ENCODE data around the gene SNUPN.
"Not testable (repeated sequence)": the region's sequence is repeated elsewhere in the genome, so short reads cannot be mapped to it uniquely, and the experiment has no call there.

Gene SNUPN

DNA sequence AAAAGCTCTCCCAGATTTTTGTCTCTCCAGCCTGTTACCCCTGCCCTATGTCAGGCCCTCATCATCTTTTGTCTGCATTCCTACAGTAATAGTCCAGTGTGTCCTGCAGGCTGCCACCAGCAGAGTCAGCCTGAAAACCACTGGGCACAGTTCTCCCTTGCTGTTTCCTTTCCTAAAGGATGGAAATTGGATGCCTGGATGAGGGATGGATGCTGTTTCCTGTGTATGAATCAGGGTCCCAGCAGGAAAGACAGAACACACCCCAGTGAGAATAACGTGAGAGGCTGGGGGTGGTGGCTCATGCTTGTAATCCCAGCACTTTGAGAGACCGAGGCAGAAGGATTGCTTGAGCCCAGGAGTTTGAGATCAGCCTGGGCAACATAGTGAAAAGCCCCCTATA is 18.9 kb upstream of the SNUPN start:
- Histone ChIP-seq H3K27ac (ENCODE audit: low read length) (no peak overlapping the region), H3K36me3 (ENCODE audit: control insufficient read depth in 2 of 2, insufficient read depth in 2 of 2, low read length in 2 of 2) (no peaks in the 10 kb centered on the region), H3K27me3 (ENCODE audit: control insufficient read depth in 1 of 2, insufficient read depth in 2 of 2, low read length in 2 of 2) (no peaks in the 10 kb centered on the region), H3K9me3 (ENCODE audit: control insufficient read depth in 2 of 2, low read length in 2 of 2) (no peaks in the 10 kb centered on the region), H3K4me1 (ENCODE audit: control insufficient read depth, insufficient read depth, low read length) (peaks cover 31% of the 10 kb centered on the region), H3K4me3 (ENCODE audit: low read length in 2 of 2) (no peak overlapping the region), H3K9ac (ENCODE audit: low read length in 2 of 2) (no peak overlapping the region)

DNA sequence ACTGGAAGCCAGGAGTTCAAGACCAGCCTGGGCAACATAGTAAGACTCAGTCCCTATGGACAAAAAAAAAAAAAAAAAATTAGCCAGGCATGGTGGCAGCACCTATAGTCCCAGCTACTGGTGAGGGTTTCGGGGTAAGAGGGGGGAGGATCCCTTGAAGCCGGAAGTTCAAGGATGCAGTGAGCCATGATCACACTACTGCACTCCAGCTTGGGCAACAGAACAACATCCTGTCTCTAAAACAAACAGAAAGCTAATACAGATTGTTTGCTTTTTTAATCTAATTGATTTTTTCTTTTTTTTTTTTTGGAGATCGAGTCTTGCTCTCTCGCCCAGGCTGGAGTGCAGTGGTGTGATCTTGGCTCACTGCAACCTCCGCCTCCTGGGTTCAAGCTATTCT is 16.1 kb upstream of the SNUPN start:
- Histone ChIP-seq H3K4me1 (ENCODE audit: control insufficient read depth, insufficient read depth, low read length) (peaks cover 41% of the 10 kb centered on the region), H3K9ac (ENCODE audit: low read length in 2 of 2) (no peak overlapping the region), H3K27me3 (ENCODE audit: control insufficient read depth in 1 of 2, insufficient read depth in 2 of 2, low read length in 2 of 2) (no peaks in the 10 kb centered on the region), H3K4me3 (ENCODE audit: low read length in 2 of 2) (no peak overlapping the region), H3K9me3 (ENCODE audit: control insufficient read depth in 2 of 2, low read length in 2 of 2) (no peaks in the 10 kb centered on the region), H3K27ac (ENCODE audit: low read length) (no peak overlapping the region), H3K36me3 (ENCODE audit: control insufficient read depth in 2 of 2, insufficient read depth in 2 of 2, low read length in 2 of 2) (no peaks in the 10 kb centered on the region)

DNA sequence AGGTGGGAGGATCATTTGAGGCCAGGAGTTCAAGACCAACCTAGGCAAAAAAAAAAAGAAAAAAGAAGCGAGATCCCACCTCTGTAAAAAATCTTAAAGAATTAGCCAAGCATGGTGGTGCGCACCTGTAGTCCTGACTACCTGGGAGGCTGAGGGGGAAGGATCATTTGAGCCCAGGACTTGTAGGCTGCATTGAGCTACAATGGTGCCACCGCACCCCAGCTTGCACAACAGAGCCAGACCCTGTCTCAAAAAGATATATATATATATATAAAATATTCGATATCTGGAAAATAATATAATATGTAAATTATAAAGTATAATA is 15.6 kb upstream of the SNUPN start:
- no peak overlapping the region for H3K9ac ChIP-seq (ENCODE audit: low read length in 2 of 2)
- H3K27me3 ChIP-seq (ENCODE audit: control insufficient read depth in 1 of 2, insufficient read depth in 2 of 2, low read length in 2 of 2), result no peaks in the 10 kb centered on the region
- peak overlapping the region in 1 of 2 donors; percentile 99 for H3K4me3 ChIP-seq (ENCODE audit: low read length in 2 of 2)
- H3K9me3 ChIP-seq (ENCODE audit: control insufficient read depth in 2 of 2, low read length in 2 of 2), result no peaks in the 10 kb centered on the region
- H3K27ac ChIP-seq (ENCODE audit: low read length), result peak overlapping the region; percentile 86
- H3K4me1 ChIP-seq (ENCODE audit: control insufficient read depth, insufficient read depth, low read length), result peaks cover 37% of the 10 kb centered on the region
- H3K36me3 ChIP-seq (ENCODE audit: control insufficient read depth in 2 of 2, insufficient read depth in 2 of 2, low read length in 2 of 2), result no peaks in the 10 kb centered on the region

DNA sequence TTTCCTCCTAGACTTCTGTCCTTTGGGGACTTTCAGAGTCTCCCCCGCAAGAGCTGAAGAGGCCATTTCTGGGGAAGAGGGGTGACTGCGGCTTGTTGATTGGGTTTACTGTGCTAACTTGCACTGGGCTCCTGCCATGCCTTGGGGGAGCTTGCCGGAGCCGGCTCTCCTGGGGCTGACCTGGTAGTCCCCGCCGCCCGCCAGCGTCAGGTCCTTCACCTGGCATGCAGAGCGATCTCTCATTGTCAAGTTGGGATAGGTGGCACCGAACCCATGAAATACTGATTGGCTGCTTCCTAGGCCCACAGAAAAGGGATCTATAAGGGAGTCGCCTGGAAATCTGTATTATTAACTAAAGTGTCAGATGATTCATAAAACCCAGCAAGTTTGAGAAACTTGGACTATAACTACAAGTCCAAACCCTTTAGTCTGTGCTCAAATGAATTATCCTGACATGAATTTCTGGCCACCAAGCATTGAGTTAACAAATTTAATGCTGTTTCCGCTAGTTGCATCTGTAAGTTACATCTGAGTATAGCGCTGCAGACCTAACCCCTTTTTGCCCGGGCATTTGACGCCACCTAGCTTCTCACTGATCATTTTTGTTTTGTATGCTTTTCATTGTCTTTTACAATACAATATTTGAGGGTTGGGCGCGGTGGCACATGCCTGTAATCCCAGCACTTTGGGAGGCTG is 15.1 kb upstream of the SNUPN start:
- Histone ChIP-seq H3K9me3 (ENCODE audit: control insufficient read depth in 2 of 2, low read length in 2 of 2) (no peaks in the 10 kb centered on the region), H3K4me1 (ENCODE audit: control insufficient read depth, insufficient read depth, low read length) (peaks cover 34% of the 10 kb centered on the region), H3K36me3 (ENCODE audit: control insufficient read depth in 2 of 2, insufficient read depth in 2 of 2, low read length in 2 of 2) (no peaks in the 10 kb centered on the region), H3K27me3 (ENCODE audit: control insufficient read depth in 1 of 2, insufficient read depth in 2 of 2, low read length in 2 of 2) (no peaks in the 10 kb centered on the region), H3K27ac (ENCODE audit: low read length) (peak overlapping the region; percentile 86), H3K9ac (ENCODE audit: low read length in 2 of 2) (peak overlapping the region; percentile 85 to 93), H3K4me3 (ENCODE audit: low read length in 2 of 2) (peak overlapping the region; percentile 99)

DNA sequence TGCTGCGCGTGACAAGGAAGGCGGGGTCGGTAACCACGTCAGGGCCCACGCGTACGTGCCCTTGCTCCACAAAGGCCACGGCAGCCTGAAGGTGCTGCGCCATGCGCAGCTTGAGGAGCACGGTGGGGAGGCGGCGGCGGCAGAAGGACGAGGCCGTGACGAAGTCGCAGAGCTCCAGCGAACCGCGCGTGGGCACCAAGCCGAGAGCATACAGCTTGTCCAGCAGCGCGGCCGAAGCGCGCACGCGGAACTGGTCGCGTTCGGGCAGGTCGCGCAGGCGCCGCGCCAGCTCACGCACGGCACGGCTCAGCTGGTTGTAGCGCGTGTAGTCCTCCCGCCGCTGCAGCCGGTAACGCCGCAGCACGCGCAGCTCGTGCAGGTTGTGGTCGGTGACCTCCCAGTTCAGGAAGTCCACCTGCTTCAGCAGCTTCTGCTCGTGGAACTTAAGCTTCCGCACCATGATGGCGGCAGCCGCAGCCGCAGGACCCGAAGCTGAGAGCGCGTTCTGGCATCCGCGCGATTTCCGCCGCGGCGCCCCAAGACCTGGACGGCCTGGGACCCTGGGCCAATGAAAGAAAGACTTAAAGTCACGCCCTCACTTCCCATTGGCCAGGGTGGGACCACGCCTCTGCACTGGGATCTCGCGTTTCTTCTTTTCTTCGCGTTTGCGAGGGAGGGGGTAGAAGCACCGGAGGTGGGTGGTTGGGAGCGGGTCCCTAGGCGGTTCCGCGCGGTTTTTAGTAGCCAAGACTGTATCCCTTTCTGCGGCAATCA is 14.4 kb upstream of the SNUPN start, which contains the start of gene IMP3:
TSS of gene IMP3 (minus strand) at position 516 of the 774 bp plus-strand sequence. CDS start at position 460, 56 bp downstream.
- Histone ChIP-seq H3K4me3 (ENCODE audit: low read length in 2 of 2) (peak within 1 kb of the TSS; percentile 99), H3K4me1 (ENCODE audit: control insufficient read depth, insufficient read depth, low read length) (peaks cover 34% of the 10 kb centered on the region), H3K9ac (ENCODE audit: low read length in 2 of 2) (peak within 1 kb of the TSS; percentile 85 to 93), H3K27me3 (ENCODE audit: control insufficient read depth in 1 of 2, insufficient read depth in 2 of 2, low read length in 2 of 2) (no peaks in the 10 kb centered on the region), H3K36me3 (ENCODE audit: control insufficient read depth in 2 of 2, insufficient read depth in 2 of 2, low read length in 2 of 2) (no peaks in the 10 kb centered on the region), H3K9me3 (ENCODE audit: control insufficient read depth in 2 of 2, low read length in 2 of 2) (no peaks in the 10 kb centered on the region), H3K27ac (ENCODE audit: low read length) (peak within 1 kb of the TSS; percentile 86)

DNA sequence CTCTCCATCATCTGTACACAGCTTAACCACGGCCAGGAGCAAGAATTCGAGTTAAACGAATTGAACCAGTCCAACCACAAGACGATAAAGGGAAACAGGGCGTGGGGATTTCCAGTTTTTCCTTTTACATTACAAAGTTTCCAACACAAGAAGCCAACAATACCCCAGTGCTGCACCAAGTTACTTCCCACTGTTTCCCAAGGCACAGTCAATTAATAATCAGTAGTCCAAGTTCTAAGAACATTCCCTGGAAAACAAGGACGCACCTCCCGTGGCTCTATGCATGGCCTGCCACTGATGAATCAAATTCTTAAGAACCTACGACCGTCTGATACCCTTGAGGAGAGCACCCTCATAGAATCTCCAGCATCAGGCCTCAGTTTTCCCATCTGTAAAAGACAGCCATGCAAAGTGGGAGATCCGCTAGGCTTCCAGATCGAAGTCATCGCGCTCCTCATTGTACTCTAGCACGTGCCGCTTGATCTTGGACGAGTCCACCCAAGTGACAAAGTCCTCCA is 13.7 kb upstream of the SNUPN start:
- Histone ChIP-seq H3K36me3 (ENCODE audit: control insufficient read depth in 2 of 2, insufficient read depth in 2 of 2, low read length in 2 of 2) (no peaks in the 10 kb centered on the region), H3K27ac (ENCODE audit: low read length) (peak overlapping the region; percentile 86), H3K9ac (ENCODE audit: low read length in 2 of 2) (peak overlapping the region; percentile 82 to 85), H3K27me3 (ENCODE audit: control insufficient read depth in 1 of 2, insufficient read depth in 2 of 2, low read length in 2 of 2) (no peaks in the 10 kb centered on the region), H3K4me3 (ENCODE audit: low read length in 2 of 2) (peak overlapping the region; percentile 99), H3K9me3 (ENCODE audit: control insufficient read depth in 2 of 2, low read length in 2 of 2) (no peaks in the 10 kb centered on the region), H3K4me1 (ENCODE audit: control insufficient read depth, insufficient read depth, low read length) (peaks cover 34% of the 10 kb centered on the region)

DNA sequence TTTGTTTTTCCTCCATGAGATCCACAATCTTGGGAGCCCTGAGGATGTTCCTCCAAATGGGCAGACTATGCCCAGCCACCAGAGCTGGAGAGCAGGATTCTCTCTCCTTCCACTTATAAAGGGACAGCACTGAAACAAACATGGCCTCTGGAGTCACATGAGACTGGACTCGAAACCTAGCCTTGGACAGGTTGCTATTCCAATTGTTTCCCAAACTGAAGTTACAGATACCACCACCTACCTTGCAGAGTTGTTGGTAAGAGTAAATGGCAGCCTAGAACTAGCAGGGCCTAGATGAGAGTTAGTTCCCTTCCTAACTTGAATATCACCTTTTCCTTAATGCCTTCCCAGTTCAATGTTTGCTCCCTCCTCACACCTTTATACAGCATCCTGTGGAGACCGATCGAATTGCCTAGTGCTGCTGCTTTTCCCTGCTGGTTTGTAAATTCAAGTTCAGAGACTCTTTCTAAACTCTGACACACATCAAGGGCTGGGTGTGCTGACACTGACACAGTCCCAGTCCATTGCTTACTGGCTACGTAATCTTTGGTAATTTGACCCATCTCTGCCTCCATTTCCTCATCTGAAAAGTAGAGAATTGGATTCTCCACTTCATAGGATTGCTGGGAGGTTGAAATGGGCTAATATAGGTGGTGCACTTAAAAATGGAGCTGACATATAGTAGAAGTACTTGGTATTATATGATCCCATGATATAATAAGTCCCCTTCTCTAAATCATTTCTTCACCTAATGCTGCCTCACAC is 11.9 kb upstream of the SNUPN start:
- H3K9ac ChIP-seq (ENCODE audit: low read length in 2 of 2), result peak overlapping the region; percentile 41 to 42

DNA sequence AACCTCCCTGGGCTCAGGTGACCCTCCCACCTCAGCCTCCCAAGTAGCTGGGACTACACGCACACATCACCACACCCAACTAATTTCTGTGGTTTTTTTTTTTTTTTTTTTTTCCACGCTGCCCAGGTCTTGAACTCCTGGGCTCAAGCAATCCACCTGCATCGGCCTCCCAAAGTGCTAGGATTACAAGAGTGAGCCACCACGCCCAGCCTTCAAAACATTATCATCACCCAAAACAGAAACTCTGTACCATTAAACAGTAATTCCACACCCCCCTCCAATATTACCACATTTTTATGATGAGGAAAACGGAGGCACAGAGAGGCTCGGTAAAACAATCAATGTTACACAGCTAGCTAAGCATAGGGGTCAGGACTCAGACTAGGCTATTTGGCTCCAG is 10.5 kb upstream of the SNUPN start:
- H3K9me3 ChIP-seq (ENCODE audit: control insufficient read depth in 2 of 2, low read length in 2 of 2), result no peaks in the 10 kb centered on the region
- no peak overlapping the region for H3K9ac ChIP-seq (ENCODE audit: low read length in 2 of 2)
- no peak overlapping the region for H3K27ac ChIP-seq (ENCODE audit: low read length)
- H3K4me3 ChIP-seq (ENCODE audit: low read length in 2 of 2), result no peak overlapping the region
- no peaks in the 10 kb centered on the region for H3K36me3 ChIP-seq (ENCODE audit: control insufficient read depth in 2 of 2, insufficient read depth in 2 of 2, low read length in 2 of 2)
- H3K27me3 ChIP-seq (ENCODE audit: control insufficient read depth in 1 of 2, insufficient read depth in 2 of 2, low read length in 2 of 2), result no peaks in the 10 kb centered on the region
- peaks cover 34% of the 10 kb centered on the region for H3K4me1 ChIP-seq (ENCODE audit: control insufficient read depth, insufficient read depth, low read length)

More for the DNA sequence above, 11.9 kb upstream of the SNUPN start:
- peak overlapping the region; percentile 86 for H3K27ac ChIP-seq (ENCODE audit: low read length)
- H3K4me3 ChIP-seq (ENCODE audit: low read length in 2 of 2), result peak overlapping the region in 1 of 2 donors; percentile 1
- no peaks in the 10 kb centered on the region for H3K9me3 ChIP-seq (ENCODE audit: control insufficient read depth in 2 of 2, low read length in 2 of 2)
- no peaks in the 10 kb centered on the region for H3K36me3 ChIP-seq (ENCODE audit: control insufficient read depth in 2 of 2, insufficient read depth in 2 of 2, low read length in 2 of 2)
- peaks cover 34% of the 10 kb centered on the region for H3K4me1 ChIP-seq (ENCODE audit: control insufficient read depth, insufficient read depth, low read length)
- no peaks in the 10 kb centered on the region for H3K27me3 ChIP-seq (ENCODE audit: control insufficient read depth in 1 of 2, insufficient read depth in 2 of 2, low read length in 2 of 2)

DNA sequence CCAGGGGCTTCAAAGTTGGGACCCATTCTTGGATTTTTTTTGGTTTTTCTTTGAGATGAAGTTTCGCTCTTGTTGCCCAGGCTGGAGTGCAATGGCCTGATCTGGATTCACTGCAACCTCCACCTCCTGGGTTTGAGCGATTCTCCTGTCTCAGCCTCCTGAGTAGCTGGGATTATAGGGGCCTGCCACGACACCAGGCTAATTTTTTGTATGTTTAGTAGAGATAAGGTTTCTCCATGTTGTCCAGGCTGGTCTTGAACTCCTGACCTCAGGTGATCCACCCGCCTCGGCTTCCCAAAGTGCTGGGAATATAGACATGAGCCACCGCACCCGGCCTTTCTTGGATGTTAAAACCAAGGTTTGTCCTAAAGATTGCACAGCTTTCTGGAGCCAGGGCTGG is 8.4 kb upstream of the SNUPN start:
- H3K36me3 ChIP-seq (ENCODE audit: control insufficient read depth in 2 of 2, insufficient read depth in 2 of 2, low read length in 2 of 2); H3K27ac ChIP-seq (ENCODE audit: low read length); H3K27me3 ChIP-seq (ENCODE audit: control insufficient read depth in 1 of 2, insufficient read depth in 2 of 2, low read length in 2 of 2); H3K9me3 ChIP-seq (ENCODE audit: control insufficient read depth in 2 of 2, low read length in 2 of 2); H3K4me3 ChIP-seq (ENCODE audit: low read length in 2 of 2); H3K9ac ChIP-seq (ENCODE audit: low read length in 2 of 2): not testable (repeated sequence)
- peaks cover 20% of the 10 kb centered on the region for H3K4me1 ChIP-seq (ENCODE audit: control insufficient read depth, insufficient read depth, low read length)

DNA sequence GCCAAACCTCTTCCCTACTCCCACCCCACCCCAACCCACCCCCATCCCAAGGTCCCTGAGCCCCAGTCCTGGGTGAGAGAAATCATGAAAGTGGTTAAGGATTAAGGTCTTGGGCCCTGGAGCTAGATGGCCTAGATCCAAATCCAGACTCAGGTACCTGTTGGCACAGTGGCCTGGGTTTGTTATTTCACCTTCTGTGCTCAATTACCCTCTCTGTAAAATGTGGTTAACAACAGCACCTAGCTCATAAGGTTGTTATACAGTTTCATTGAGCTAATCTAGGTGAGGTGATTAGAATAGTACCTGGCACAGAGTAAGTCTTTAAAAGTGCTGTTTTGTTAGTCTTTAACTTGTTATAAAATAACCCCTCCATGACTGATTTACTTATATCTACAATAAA is 6.4 kb upstream of the SNUPN start:
- no peak overlapping the region for H3K27ac ChIP-seq (ENCODE audit: low read length)
- no peaks in the 10 kb centered on the region for H3K27me3 ChIP-seq (ENCODE audit: control insufficient read depth in 1 of 2, insufficient read depth in 2 of 2, low read length in 2 of 2)
- peaks cover under 1% of the 10 kb centered on the region for H3K4me1 ChIP-seq (ENCODE audit: control insufficient read depth, insufficient read depth, low read length)
- H3K36me3 ChIP-seq (ENCODE audit: control insufficient read depth in 2 of 2, insufficient read depth in 2 of 2, low read length in 2 of 2), result no peaks in the 10 kb centered on the region
- no peaks in the 10 kb centered on the region for H3K9me3 ChIP-seq (ENCODE audit: control insufficient read depth in 2 of 2, low read length in 2 of 2)
- no peak overlapping the region for H3K9ac ChIP-seq (ENCODE audit: low read length in 2 of 2)
- no peak overlapping the region for H3K4me3 ChIP-seq (ENCODE audit: low read length in 2 of 2)
